Fibroblast of lung (primary cell): ENCODE measurements around the gene MCTP2.

Source experiments
- EZH2 ChIP-seq: IDR thresholded peaks from 2 replicates; pipeline ENCODE4 v1.5.1; 2012; ENCODE audit warnings: low read length, control low read depth, mild to moderate bottlenecking; ENCODE audit errors: missing control alignments
- TF ChIP-seq, protein P1 (sequence below), 2 donors: IDR thresholded peaks in 1 of 2; conservative IDR thresholded peaks in 1 of 2; 1 replicate in 1 of 2; 2 replicates in 1 of 2; pipeline ENCODE4 v1.5.1; 2011 to 2012; ENCODE audit warnings: low read length in 2 of 2, control low read depth in 1 of 2, inconsistent platforms in 1 of 2, low read depth in 1 of 2, mild to moderate bottlenecking in 1 of 2

GRCh38 chr15:94305133-94305532 lies 73.8 kb downstream of the MCTP2 start:
- TF ChIP-seq EZH2 = no peak
- TF ChIP-seq, protein P1, sequence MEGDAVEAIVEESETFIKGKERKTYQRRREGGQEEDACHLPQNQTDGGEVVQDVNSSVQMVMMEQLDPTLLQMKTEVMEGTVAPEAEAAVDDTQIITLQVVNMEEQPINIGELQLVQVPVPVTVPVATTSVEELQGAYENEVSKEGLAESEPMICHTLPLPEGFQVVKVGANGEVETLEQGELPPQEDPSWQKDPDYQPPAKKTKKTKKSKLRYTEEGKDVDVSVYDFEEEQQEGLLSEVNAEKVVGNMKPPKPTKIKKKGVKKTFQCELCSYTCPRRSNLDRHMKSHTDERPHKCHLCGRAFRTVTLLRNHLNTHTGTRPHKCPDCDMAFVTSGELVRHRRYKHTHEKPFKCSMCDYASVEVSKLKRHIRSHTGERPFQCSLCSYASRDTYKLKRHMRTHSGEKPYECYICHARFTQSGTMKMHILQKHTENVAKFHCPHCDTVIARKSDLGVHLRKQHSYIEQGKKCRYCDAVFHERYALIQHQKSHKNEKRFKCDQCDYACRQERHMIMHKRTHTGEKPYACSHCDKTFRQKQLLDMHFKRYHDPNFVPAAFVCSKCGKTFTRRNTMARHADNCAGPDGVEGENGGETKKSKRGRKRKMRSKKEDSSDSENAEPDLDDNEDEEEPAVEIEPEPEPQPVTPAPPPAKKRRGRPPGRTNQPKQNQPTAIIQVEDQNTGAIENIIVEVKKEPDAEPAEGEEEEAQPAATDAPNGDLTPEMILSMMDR (conservative IDR thresholded peaks at IDR 0.05 in 1 of 2, IDR thresholded peaks at IDR 0.05 in 1 of 2; ENCODE audit: low read depth in 1 of 2, low read length in 2 of 2) = no peak
